Measurements from ENCODE around the gene C1orf167. TPM values are rescaled to one million over a fixed set of nuclear protein-coding genes. Genes with fewer than 3 reads are reported as not detected.

The C1orf167 gene
- total RNA-seq, 1 experiment from 2014 or later = not detected

GRCh38 chr1:11823366-11824137 lies 61.6 kb downstream of the C1orf167 start:
- intact Hi-C loops (cut with micrococcal nuclease) = no loop called here
- no peaks in the 10 kb centered on the region for H3K9me3 Mint-ChIP-seq (ENCODE audit: unreplicated experiment)
- H3K27ac Mint-ChIP-seq (ENCODE audit: low read depth, unreplicated experiment) = no peak overlapping the region
- no TSS peak for BruUV-seq (replicated peaks)
- no peaks in the 10 kb centered on the region for H3K27me3 Mint-ChIP-seq (ENCODE audit: insufficient read depth, unreplicated experiment)
- CTCF ChIA-PET = no interaction called here
- TF ChIP-seq CTCF (IDR thresholded peaks at IDR 0.05; ENCODE audit: unreplicated experiment) = no peak
- no peak for DNase-seq (ENCODE audit: unreplicated experiment)
- peaks cover 10% of the 10 kb centered on the region for H3K4me1 Mint-ChIP-seq (ENCODE audit: insufficient read depth, unreplicated experiment)
- POLR2A ChIA-PET = interaction anchor here (0.9 to 1.3 kb wide), 2 partner anchors 17 to 85 kb away, joined by 3 to 4 read pairs; partner anchors contain the start of genes CLCN6 and MTHFR
- H3K4me3 Mint-ChIP-seq (ENCODE audit: unreplicated experiment) = no peak overlapping the region
- H3K36me3 Mint-ChIP-seq (ENCODE audit: insufficient read depth, unreplicated experiment) = peaks cover 73% of the 10 kb centered on the region

GRCh38 chr1:11825131-11825530 lies 63.1 kb downstream of the C1orf167 start:
- ChIA-PET POLR2A (interaction anchor here (0.5 to 1.4 kb wide), 3 partner anchors 19 to 83 kb away, joined by 4 to 5 read pairs (median 4); partner anchors contain the start of genes CLCN6 and MTHFR), CTCF (interaction anchor here (0.9 kb wide), 1 partner anchor 13 kb away, joined by 3 read pairs; no protein-coding TSS in a partner anchor)
- BruUV-seq (replicated peaks) = no TSS peak
- H3K36me3 Mint-ChIP-seq (ENCODE audit: insufficient read depth, unreplicated experiment) = peaks cover 66% of the 10 kb centered on the region
- no peak for TF ChIP-seq CTCF (IDR thresholded peaks at IDR 0.05; ENCODE audit: unreplicated experiment)
- no peak overlapping the region for H3K27ac Mint-ChIP-seq (ENCODE audit: low read depth, unreplicated experiment)
- H3K4me3 Mint-ChIP-seq (ENCODE audit: unreplicated experiment) = no peak overlapping the region
- no peaks in the 10 kb centered on the region for H3K27me3 Mint-ChIP-seq (ENCODE audit: insufficient read depth, unreplicated experiment)
- no peak for DNase-seq (ENCODE audit: unreplicated experiment)
- no peaks in the 10 kb centered on the region for H3K9me3 Mint-ChIP-seq (ENCODE audit: unreplicated experiment)
- intact Hi-C loops (cut with micrococcal nuclease) = no loop called here
- peaks cover 10% of the 10 kb centered on the region for H3K4me1 Mint-ChIP-seq (ENCODE audit: insufficient read depth, unreplicated experiment)

- no TSS peak for BruUV-seq (replicated peaks)
- Mint-ChIP-seq H3K9me3 (ENCODE audit: unreplicated experiment) (no peaks in the 10 kb centered on the region), H3K36me3 (ENCODE audit: insufficient read depth, unreplicated experiment) (peaks cover 58% of the 10 kb centered on the region), H3K27ac (ENCODE audit: low read depth, unreplicated experiment) (no peak overlapping the region), H3K4me3 (ENCODE audit: unreplicated experiment) (no peak overlapping the region), H3K27me3 (ENCODE audit: insufficient read depth, unreplicated experiment) (no peaks in the 10 kb centered on the region), H3K4me1 (ENCODE audit: insufficient read depth, unreplicated experiment) (peaks cover 1% of the 10 kb centered on the region)
- no peak for DNase-seq (ENCODE audit: unreplicated experiment)
- ChIA-PET CTCF (interaction anchor here (0.5 kb wide), 1 partner anchor 318 kb away, joined by 3 read pairs; no protein-coding TSS in a partner anchor), POLR2A (no interaction called here)
- intact Hi-C loops (cut with micrococcal nuclease) = no loop called here
- TF ChIP-seq CTCF (IDR thresholded peaks at IDR 0.05; ENCODE audit: unreplicated experiment) = no peak
These were observed 65.0 kb downstream of the C1orf167 start for GRCh38 chr1:11826946-11827345.

GRCh38 chr1:11828511-11828910 lies 66.5 kb downstream of the C1orf167 start:
- no peak overlapping the region for H3K4me3 Mint-ChIP-seq (ENCODE audit: unreplicated experiment)
- H3K9me3 Mint-ChIP-seq (ENCODE audit: unreplicated experiment) = no peaks in the 10 kb centered on the region
- TF ChIP-seq CTCF (IDR thresholded peaks at IDR 0.05; ENCODE audit: unreplicated experiment) = no peak
- no TSS peak for BruUV-seq (replicated peaks)
- H3K27me3 Mint-ChIP-seq (ENCODE audit: insufficient read depth, unreplicated experiment) = no peaks in the 10 kb centered on the region
- intact Hi-C loops (cut with micrococcal nuclease) = no loop called here
- ChIA-PET CTCF (interaction anchor here (1.7 kb wide), 1 partner anchor 10 kb away, joined by 6 read pairs; no protein-coding TSS in a partner anchor), POLR2A (no interaction called here)
- H3K36me3 Mint-ChIP-seq (ENCODE audit: insufficient read depth, unreplicated experiment) = peaks cover 60% of the 10 kb centered on the region
- no peaks in the 10 kb centered on the region for H3K4me1 Mint-ChIP-seq (ENCODE audit: insufficient read depth, unreplicated experiment)
- no peak overlapping the region for H3K27ac Mint-ChIP-seq (ENCODE audit: low read depth, unreplicated experiment)
- DNase-seq (ENCODE audit: unreplicated experiment) = no peak

Data from MCF 10A (cell line).